ENCODE data around the gene ACOXL.

The ACOXL gene

GRCh38 chr2:110764931-110765330, 32.6 kb downstream of the ACOXL start:
- DNase-seq = no peak

- no peak for DNase-seq
Observed at GRCh38 chr2:110766291-110766690, 33.9 kb downstream of the ACOXL start.

GRCh38 chr2:110768591-110768990, 36.2 kb downstream of the ACOXL start:
- no peak for DNase-seq

- no peak for DNase-seq
Observed at GRCh38 chr2:110770404-110770958, 38.1 kb downstream of the ACOXL start.

- DNase-seq = no peak
Observed at GRCh38 chr2:110770959-110771431, 38.6 kb downstream of the ACOXL start.

- no peak for DNase-seq
Observed at GRCh38 chr2:110771547-110772382, 39.4 kb downstream of the ACOXL start.

GRCh38 chr2:110772383-110772755, 40.0 kb downstream of the ACOXL start:
- no peak for DNase-seq

GRCh38 chr2:110773401-110773921, 41.1 kb downstream of the ACOXL start:
- no peak for DNase-seq

- DNase-seq = no peak
Observed at GRCh38 chr2:110774701-110775100, 42.3 kb downstream of the ACOXL start.

GRCh38 chr2:110777531-110778311, 45.3 kb downstream of the ACOXL start:
- DNase-seq = no peak

- DNase-seq = no peak
Observed at GRCh38 chr2:110780461-110780860, 48.1 kb downstream of the ACOXL start.

GRCh38 chr2:110783196-110783873, 51.0 kb downstream of the ACOXL start:
- DNase-seq = no peak

GRCh38 chr2:110784047-110784631, 51.8 kb downstream of the ACOXL start:
- DNase-seq = no peak

GRCh38 chr2:110785439-110785838, 53.1 kb downstream of the ACOXL start:
- DNase-seq = no peak

- DNase-seq = no peak
Observed at GRCh38 chr2:110788976-110789375, 56.6 kb downstream of the ACOXL start.

GRCh38 chr2:110789706-110790105, 57.3 kb downstream of the ACOXL start:
- DNase-seq = no peak

GRCh38 chr2:110790907-110791306, 58.5 kb downstream of the ACOXL start:
- no peak for DNase-seq

- DNase-seq = no peak
Observed at GRCh38 chr2:110791435-110791834, 59.1 kb downstream of the ACOXL start.

GRCh38 chr2:110793034-110793433, 60.7 kb downstream of the ACOXL start:
- DNase-seq = no peak

GRCh38 chr2:110794390-110794789, 62.0 kb downstream of the ACOXL start:
- DNase-seq = no peak

GRCh38 chr2:110794951-110795350, 62.6 kb downstream of the ACOXL start:
- DNase-seq = no peak

- no peak for DNase-seq
Observed at GRCh38 chr2:110796716-110797301, 64.4 kb downstream of the ACOXL start.

All from CD4-positive, alpha-beta T cell treated with Interferon gamma for 1 hour (primary cell).